Stomach (tissue), 9 donors: ENCODE data around the gene PITPNB. TPM values are rescaled to one million over a fixed set of nuclear protein-coding genes. Genes with fewer than 3 reads are reported as not detected.

Source experiments
- DNase-seq, 2 donors: peaks; one replicate each; pipeline versions ENCODE4 v3.0.0 to v3.0.0-alpha.2; 2013 to 2019
- H3K27ac ChIP-seq, 5 donors: fragments of 200-600 bp in 4 of 5; sonication (generic) in 4 of 5; one replicate each; pipeline ENCODE4 v1.5.1; 2013 to 2019; ENCODE audit warnings: mild to moderate bottlenecking in 1 of 5, moderate library complexity in 1 of 5
- H3K27me3 ChIP-seq, 3 donors: fragments of 200-600 bp; sonication (generic); one replicate each; pipeline ENCODE4 v1.5.1; 2017 to 2019; ENCODE audit warnings: mixed run types in 1 of 3
- H3K36me3 ChIP-seq, 4 donors: fragments of 200-600 bp; sonication (generic); 1 replicate in 3 of 4; 2 replicates in 1 of 4; pipeline ENCODE4 v1.5.1; 2016 to 2019
- H3K4me1 ChIP-seq, 4 donors: fragments of 200-600 bp; sonication (generic); one replicate each; pipeline ENCODE4 v1.5.1; 2016 to 2019
- H3K4me3 ChIP-seq, 4 donors: fragments of 200-600 bp; sonication (generic) in 3 of 4; one replicate each; pipeline ENCODE4 v1.5.1; 2016 to 2019; ENCODE audit warnings: mild to moderate bottlenecking in 1 of 4
- H3K9me3 ChIP-seq, 4 donors: fragments of 200-600 bp; sonication (generic); one replicate each; pipeline ENCODE4 v1.5.1; 2016 to 2019
- EP300 ChIP-seq: sonication (generic); formaldehyde crosslinking; IDR thresholded peaks from one replicate; pipeline ENCODE4 v1.6.1; 2017; ENCODE audit warnings: antibody characterized with exemption
- POLR2A ChIP-seq, 4 donors: fragments of 450-650 bp; IDR thresholded peaks; one replicate each; pipeline ENCODE4 v1.6.1; 2016; ENCODE audit warnings: antibody characterized with exemption in 4 of 4, control low read depth in 2 of 4, mild to moderate bottlenecking in 1 of 4, moderate library complexity in 1 of 4
- POLR2AphosphoS5 ChIP-seq, 3 donors: sonication (generic); formaldehyde crosslinking; IDR thresholded peaks; one replicate each; pipeline ENCODE4 v1.6.1; 2016; ENCODE audit warnings: antibody characterized with exemption in 3 of 3
- WGBS, 5 donors: extraction: QIAGEN DNeasy Blood & Tissue Kit in 3 of 5; methylation state at CpG; one replicate each; pipeline versions ENCODE4 v1.1.5 to v1.1.7; 2013 to 2018; 5-methylcytosine and 5-hydroxymethylcytosine counted together
- intact Hi-C: fragments of 100-400 bp; cut with DNase I; formaldehyde crosslinking; loops from one replicate; pipeline ENCODE4 v1.15.1; 2023; ENCODE audit warnings: low total_unique reads
- polyA plus RNA-seq, 3 donors: library from polyadenylated mRNA; stranded (reverse); fragments of 200-250 nt; gene quantifications; one replicate each; pipeline ENCODE4 v1.2.3, GENCODE V29; 2013
- total RNA-seq, 5 donors: library from RNA; depleted of rRNA; stranded (reverse); fragments of >200 nt; gene quantifications; one replicate each; pipeline versions ENCODE4 v1.1.0 to v1.2.3, GENCODE V29; 2014 to 2016
- TF ChIP-seq, protein P1 (sequence below), 7 experiments: fragments of 450-650 bp in 4 of 7; fragments of 200-600 bp in 3 of 7; sonication (generic) in 3 of 7; IDR thresholded peaks; one replicate each; pipeline ENCODE4 v1.5.1; 2016 to 2019; ENCODE audit warnings: antibody characterized with exemption in 7 of 7, control low read depth in 2 of 7, mild to moderate bottlenecking in 1 of 7
- donor health status: healthy with polysubstance abuse.
- donor health status: Bipolar disorder and iron deficiency.
- donor health status: healthy.

Gene PITPNB
- total and polyA plus RNA-seq, 8 donors = 6.7 to 91.6 (median 29.9) TPM

DNA sequence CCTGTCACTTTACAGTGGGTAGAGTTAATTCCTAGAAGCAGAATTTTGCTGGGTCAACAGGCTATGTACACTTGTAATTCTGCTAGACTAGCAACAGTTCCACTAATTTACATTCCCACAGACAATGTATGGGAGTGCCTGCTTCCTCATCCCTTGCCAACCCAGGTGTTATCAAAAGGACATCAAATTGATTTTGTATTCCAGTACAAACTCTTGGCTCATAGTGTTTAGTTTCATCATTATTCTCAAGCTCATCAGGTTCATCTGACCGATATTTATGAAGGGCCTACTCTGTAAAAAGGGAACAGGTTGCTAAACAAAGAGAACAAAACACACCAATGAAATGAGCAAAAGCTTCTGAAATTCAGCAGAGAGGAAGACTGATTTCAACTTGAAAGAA lies 30.7 kb downstream of the PITPNB start:
- Histone ChIP-seq H3K4me3 (no peak overlapping the region), H3K4me1 (peaks cover 0 to 57% (median 31%) of the 10 kb centered on the region in 4 donors), H3K36me3 (peaks cover 11 to 86% (median 77%) of the 10 kb centered on the region in 4 donors), H3K9me3 (no peaks in the 10 kb centered on the region), H3K27me3 (no peaks in the 10 kb centered on the region), H3K27ac (peak overlapping the region in 2 of 5 donors; percentile 2 to 57)
- WGBS, 5 donors = 84 to 91% (median 90%) methylated on average over 1 of the region's 1 CpG
- TF ChIP-seq EP300 (no peak), POLR2AphosphoS5 (IDR thresholded peaks at IDR 0.05) (no peak), POLR2A (IDR thresholded peaks at IDR 0.05) (no peak)
- TF ChIP-seq, protein P1, sequence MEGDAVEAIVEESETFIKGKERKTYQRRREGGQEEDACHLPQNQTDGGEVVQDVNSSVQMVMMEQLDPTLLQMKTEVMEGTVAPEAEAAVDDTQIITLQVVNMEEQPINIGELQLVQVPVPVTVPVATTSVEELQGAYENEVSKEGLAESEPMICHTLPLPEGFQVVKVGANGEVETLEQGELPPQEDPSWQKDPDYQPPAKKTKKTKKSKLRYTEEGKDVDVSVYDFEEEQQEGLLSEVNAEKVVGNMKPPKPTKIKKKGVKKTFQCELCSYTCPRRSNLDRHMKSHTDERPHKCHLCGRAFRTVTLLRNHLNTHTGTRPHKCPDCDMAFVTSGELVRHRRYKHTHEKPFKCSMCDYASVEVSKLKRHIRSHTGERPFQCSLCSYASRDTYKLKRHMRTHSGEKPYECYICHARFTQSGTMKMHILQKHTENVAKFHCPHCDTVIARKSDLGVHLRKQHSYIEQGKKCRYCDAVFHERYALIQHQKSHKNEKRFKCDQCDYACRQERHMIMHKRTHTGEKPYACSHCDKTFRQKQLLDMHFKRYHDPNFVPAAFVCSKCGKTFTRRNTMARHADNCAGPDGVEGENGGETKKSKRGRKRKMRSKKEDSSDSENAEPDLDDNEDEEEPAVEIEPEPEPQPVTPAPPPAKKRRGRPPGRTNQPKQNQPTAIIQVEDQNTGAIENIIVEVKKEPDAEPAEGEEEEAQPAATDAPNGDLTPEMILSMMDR (IDR thresholded peaks at IDR 0.05) = no peak
- intact Hi-C loops = no loop called here
- DNase-seq = no peak

GRCh38 chr22:27886843-27887151 lies 32.3 kb downstream of the PITPNB start:
- peaks cover 4 to 63% (median 34%) of the 10 kb centered on the region in 4 donors for H3K4me1 ChIP-seq
- H3K27me3 ChIP-seq = no peaks in the 10 kb centered on the region
- no peak for DNase-seq
- peaks cover 8 to 71% (median 63%) of the 10 kb centered on the region in 4 donors for H3K36me3 ChIP-seq
- no peaks in the 10 kb centered on the region for H3K9me3 ChIP-seq
- no peak overlapping the region for H3K4me3 ChIP-seq
- intact Hi-C loops = loop anchor here (2.0 kb wide), 1 partner anchor 124 kb away; no protein-coding TSS in a partner anchor
- H3K27ac ChIP-seq = peak overlapping the region in 4 of 5 donors; percentile 15 to 71 (median 56)
- TF ChIP-seq POLR2AphosphoS5 (IDR thresholded peaks at IDR 0.05) = no peak
- no peak for TF ChIP-seq EP300
- TF ChIP-seq POLR2A (IDR thresholded peaks at IDR 0.05) = no peak
- TF ChIP-seq, protein P1 (IDR thresholded peaks at IDR 0.05) = no peak

- Histone ChIP-seq H3K9me3 (no peaks in the 10 kb centered on the region), H3K27me3 (no peaks in the 10 kb centered on the region), H3K27ac (peak overlapping the region in 4 of 5 donors; percentile 36 to 71 (median 56)), H3K36me3 (peaks cover 5 to 66% (median 57%) of the 10 kb centered on the region in 4 donors), H3K4me3 (no peak overlapping the region), H3K4me1 (peaks cover 7 to 69% (median 36%) of the 10 kb centered on the region in 4 donors)
- intact Hi-C loops = loop anchor here (2.0 kb wide), 1 partner anchor 125 kb away; no protein-coding TSS in a partner anchor
- WGBS, 5 donors = 68 to 92% (median 85%) methylated on average over 3 of the region's 3 CpGs
- TF ChIP-seq POLR2A (IDR thresholded peaks at IDR 0.05) (no peak), EP300 (no peak), POLR2AphosphoS5 (IDR thresholded peaks at IDR 0.05) (peak in 1 of 3 donors; percentile 64)
- TF ChIP-seq, protein P1 (IDR thresholded peaks at IDR 0.05) = peak in 6 of 7 experiments; percentile 43 to 88 (median 84)
- peak; percentile 51 to 69 for DNase-seq
Observed at GRCh38 chr22:27885977-27886842, 32.8 kb downstream of the PITPNB start.

- peak overlapping the region in 4 of 5 donors; percentile 17 to 83 (median 62) for H3K27ac ChIP-seq
- TF ChIP-seq POLR2A (IDR thresholded peaks at IDR 0.05) (no peak), EP300 (no peak), POLR2AphosphoS5 (IDR thresholded peaks at IDR 0.05) (no peak)
- TF ChIP-seq, protein P1 (IDR thresholded peaks at IDR 0.05) = no peak
- no peaks in the 10 kb centered on the region for H3K27me3 ChIP-seq
- intact Hi-C loops = no loop called here
- no peak for DNase-seq
- H3K36me3 ChIP-seq = peaks cover 0 to 42% (median 33%) of the 10 kb centered on the region in 4 donors
- WGBS, 5 donors = 81 to 86% (median 85%) methylated on average over 5 of the region's 5 CpGs
- no peak overlapping the region for H3K4me3 ChIP-seq
- no peaks in the 10 kb centered on the region for H3K9me3 ChIP-seq
- H3K4me1 ChIP-seq = peaks cover 9 to 89% (median 50%) of the 10 kb centered on the region in 4 donors
Observed at GRCh38 chr22:27883656-27884350, 35.3 kb downstream of the PITPNB start.
